GM12878 (cell line): ENCODE measurements around the gene EPB41L2.

Source experiments
- BACH1 ChIP-seq: fragments of 450-650 bp; IDR thresholded peaks from 2 replicates; pipeline ENCODE4 v1.6.1; 2017; ENCODE audit warnings: mild to moderate bottlenecking, borderline replicate concordance
- CTCF ChIP-seq, 3 experiments: IDR thresholded peaks in 2 of 3; conservative IDR thresholded peaks in 1 of 3; 2 replicates each; pipeline ENCODE4 v1.5.1; 2011; ENCODE audit warnings: low read depth in 3 of 3, low read length in 3 of 3, mild to moderate bottlenecking in 3 of 3, control low read depth in 2 of 3, moderate library complexity in 2 of 3, inconsistent platforms in 1 of 3, mixed read lengths in 1 of 3; ENCODE audit not compliant: control insufficient read depth in 2 of 3, insufficient read depth in 1 of 3; ENCODE audit errors: extremely low read depth in 1 of 3
- FOS ChIP-seq: IDR thresholded peaks from 3 replicates; pipeline ENCODE4 v1.6.1; 2011; ENCODE audit warnings: borderline replicate concordance; ENCODE audit not compliant: insufficient read length; ENCODE audit errors: extremely low read depth
- TAF1 ChIP-seq: IDR thresholded peaks from 2 replicates; pipeline ENCODE4 v1.6.1; 2011; ENCODE audit warnings: mild to moderate bottlenecking, low read depth, low read length, borderline replicate concordance
- USF1 ChIP-seq: IDR thresholded peaks from 2 replicates; pipeline ENCODE4 v1.6.1; 2011; ENCODE audit warnings: borderline replicate concordance, low read depth, mild to moderate bottlenecking, moderate library complexity, mixed read lengths, low read length; ENCODE audit not compliant: insufficient read depth; ENCODE audit errors: extremely low read length

- TF ChIP-seq CTCF (IDR thresholded peaks at IDR 0.05 in 2 of 3, conservative IDR thresholded peaks at IDR 0.05 in 1 of 3; ENCODE audit: control insufficient read depth in 2 of 3, extremely low read depth in 1 of 3, insufficient read depth in 1 of 3, low read depth in 3 of 3, low read length in 3 of 3), result no peak
- TF ChIP-seq FOS, result no peak
- TF ChIP-seq BACH1, result no peak
- no peak for TF ChIP-seq TAF1
- no peak for TF ChIP-seq USF1
These were observed 57.5 kb downstream of the EPB41L2 start for GRCh38 chr6:131005439-131006016.
